ENCODE results near the gene PRSS48. TPM values are rescaled to one million over a fixed set of nuclear protein-coding genes. Genes with fewer than 3 reads are reported as not detected.

PRSS48 gene
- total and polyA plus RNA-seq, 11 donors: not detected

- WGBS, 4 donors: 77 to 83% (median 80%) methylated on average over 3 of the region's 3 CpGs
- Histone ChIP-seq H3K9me3 (no peaks in the 10 kb centered on the region), H3K4me1 (peaks cover 0 to 58% (median 26%) of the 10 kb centered on the region in 12 donors), H3K27me3 (no peaks in the 10 kb centered on the region), H3K36me3 (no peaks in the 10 kb centered on the region), H3K4me3 (no peak overlapping the region), H3K27ac (peak overlapping the region in 11 of 12 donors; percentile 9 to 78 (median 67))
- ATAC-seq (no peak), DNase-seq (no peak)
- intact Hi-C loops (cut with DNase I): no loop called here
- TF ChIP-seq, protein P1, sequence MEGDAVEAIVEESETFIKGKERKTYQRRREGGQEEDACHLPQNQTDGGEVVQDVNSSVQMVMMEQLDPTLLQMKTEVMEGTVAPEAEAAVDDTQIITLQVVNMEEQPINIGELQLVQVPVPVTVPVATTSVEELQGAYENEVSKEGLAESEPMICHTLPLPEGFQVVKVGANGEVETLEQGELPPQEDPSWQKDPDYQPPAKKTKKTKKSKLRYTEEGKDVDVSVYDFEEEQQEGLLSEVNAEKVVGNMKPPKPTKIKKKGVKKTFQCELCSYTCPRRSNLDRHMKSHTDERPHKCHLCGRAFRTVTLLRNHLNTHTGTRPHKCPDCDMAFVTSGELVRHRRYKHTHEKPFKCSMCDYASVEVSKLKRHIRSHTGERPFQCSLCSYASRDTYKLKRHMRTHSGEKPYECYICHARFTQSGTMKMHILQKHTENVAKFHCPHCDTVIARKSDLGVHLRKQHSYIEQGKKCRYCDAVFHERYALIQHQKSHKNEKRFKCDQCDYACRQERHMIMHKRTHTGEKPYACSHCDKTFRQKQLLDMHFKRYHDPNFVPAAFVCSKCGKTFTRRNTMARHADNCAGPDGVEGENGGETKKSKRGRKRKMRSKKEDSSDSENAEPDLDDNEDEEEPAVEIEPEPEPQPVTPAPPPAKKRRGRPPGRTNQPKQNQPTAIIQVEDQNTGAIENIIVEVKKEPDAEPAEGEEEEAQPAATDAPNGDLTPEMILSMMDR (IDR thresholded peaks at IDR 0.05): no peak
- TF ChIP-seq POLR2A (IDR thresholded peaks at IDR 0.05): no peak
Observed at GRCh38 chr4:151296227-151296626, 19.3 kb downstream of the PRSS48 start.

GRCh38 chr4:151297170-151297569 lies 20.2 kb downstream of the PRSS48 start:
- TF ChIP-seq POLR2A (IDR thresholded peaks at IDR 0.05): no peak
- TF ChIP-seq, protein P1 (IDR thresholded peaks at IDR 0.05): no peak
- Histone ChIP-seq H3K9me3 (no peaks in the 10 kb centered on the region), H3K4me1 (peaks cover 0 to 52% (median 25%) of the 10 kb centered on the region in 12 donors), H3K36me3 (no peaks in the 10 kb centered on the region), H3K4me3 (no peak overlapping the region), H3K27ac (peak overlapping the region; percentile 15 to 78 (median 66)), H3K27me3 (no peaks in the 10 kb centered on the region)
- ATAC-seq: peak; percentile 88 to 89 (median 88)
- DNase-seq: no peak
- intact Hi-C loops (cut with DNase I): no loop called here

DNA sequence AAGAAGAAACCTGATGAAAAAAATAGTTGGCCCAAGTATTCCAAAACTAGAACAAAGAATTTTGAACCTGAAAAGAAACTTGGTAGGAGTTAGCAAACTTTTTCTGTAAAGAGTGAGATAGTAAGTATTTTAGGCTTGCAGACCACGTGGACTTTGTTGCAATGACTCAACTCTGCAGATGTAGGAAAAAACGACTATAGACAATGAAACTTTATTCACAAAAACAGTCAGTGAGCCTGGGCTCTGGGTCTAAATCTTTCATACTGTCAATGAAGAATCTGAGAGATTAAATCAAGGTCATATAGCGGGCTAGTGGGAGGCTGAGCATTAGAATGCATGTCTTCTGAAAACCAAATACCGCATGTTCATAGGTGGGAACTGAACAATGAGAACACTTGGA lies 25.5 kb downstream of the PRSS48 start:
- TF ChIP-seq POLR2A (IDR thresholded peaks at IDR 0.05): no peak
- TF ChIP-seq, protein P1 (IDR thresholded peaks at IDR 0.05): no peak
- DNase-seq: no peak

DNA sequence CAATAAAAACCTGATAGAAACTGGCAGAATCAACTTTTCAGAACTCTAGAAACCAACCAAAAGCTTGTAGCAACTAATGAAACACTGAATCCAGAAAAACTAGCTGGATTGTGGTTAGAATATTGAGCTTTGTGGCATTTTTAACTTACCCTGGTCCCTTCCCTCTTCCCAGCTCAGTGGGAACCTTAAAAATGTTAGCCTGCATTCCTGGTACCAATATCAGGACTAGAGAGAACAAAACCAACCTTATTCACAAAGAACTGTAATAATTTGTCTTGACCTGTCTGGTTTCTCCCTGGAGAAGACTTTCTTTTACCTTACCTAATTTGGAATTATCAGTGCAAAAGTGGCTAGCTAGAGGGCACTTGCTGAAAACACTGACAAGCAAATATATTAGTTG lies 27.3 kb downstream of the PRSS48 start:
- no peaks in the 10 kb centered on the region for H3K9me3 ChIP-seq
- peaks cover 0 to 36% (median 10%) of the 10 kb centered on the region in 12 donors for H3K4me1 ChIP-seq
- H3K27me3 ChIP-seq: no peaks in the 10 kb centered on the region
- DNase-seq: no peak
- no peak overlapping the region for H3K4me3 ChIP-seq
- H3K36me3 ChIP-seq: no peaks in the 10 kb centered on the region
- H3K27ac ChIP-seq: peak overlapping the region in 8 of 12 donors; percentile 2 to 44 (median 18)
- ATAC-seq: no peak
- intact Hi-C loops (cut with DNase I): no loop called here
- TF ChIP-seq, protein P1 (IDR thresholded peaks at IDR 0.05): no peak
- no peak for TF ChIP-seq POLR2A (IDR thresholded peaks at IDR 0.05)

More for the DNA sequence above, 25.5 kb downstream of the PRSS48 start:
- 83 to 90% (median 88%) methylated on average over 4 of the region's 4 CpGs for WGBS, 4 donors
- Histone ChIP-seq H3K36me3 (no peaks in the 10 kb centered on the region), H3K27me3 (no peaks in the 10 kb centered on the region), H3K4me3 (no peak overlapping the region), H3K4me1 (peaks cover 0 to 47% (median 15%) of the 10 kb centered on the region in 12 donors), H3K27ac (peak overlapping the region in 1 of 12 donors; percentile 14), H3K9me3 (no peaks in the 10 kb centered on the region)
- intact Hi-C loops (cut with DNase I): no loop called here
- ATAC-seq: no peak
